ENCODE data around the gene MAN1C1. TPM values are rescaled to one million over a fixed set of nuclear protein-coding genes. Genes with fewer than 3 reads are reported as not detected.

The MAN1C1 gene
- polyA plus RNA-seq, 1 of the 3 experiments (the other 2 are of a cell fraction): 0.20 TPM

DNA sequence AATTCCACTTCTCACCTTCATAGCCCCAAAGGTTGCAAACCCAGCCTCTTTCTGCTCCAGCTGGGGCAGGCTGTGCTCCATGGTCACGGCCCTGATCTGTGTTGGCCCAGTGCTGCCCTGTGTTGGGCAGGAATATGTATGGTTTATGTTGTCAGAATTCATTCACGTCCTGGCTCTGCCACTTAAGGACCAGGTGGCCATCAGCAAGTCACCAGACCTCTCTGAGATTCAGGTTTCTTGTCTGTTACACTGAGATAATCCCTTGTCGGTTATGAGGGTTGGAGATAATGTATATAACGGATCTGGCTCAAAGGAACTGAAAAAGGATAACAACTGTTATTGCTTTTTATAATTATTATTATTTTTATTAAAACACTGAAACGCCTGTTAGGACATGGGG, 144.3 kb downstream of the MAN1C1 start:
- Histone ChIP-seq H3K27ac (ENCODE audit: low read depth in 2 of 2, low read length in 1 of 2) (0 out of 4 replicates have a peak overlapping the region, but pooled peaks of 1 of the 2 experiments have one; percentile 3), H3K9ac (no peak overlapping the region), H3K36me3 (replicated peaks in 1 of 2; ENCODE audit: control insufficient read depth in 1 of 2, insufficient read depth in 2 of 2, low read length in 1 of 2) (no peaks in the 10 kb centered on the region), H2AFZ (ENCODE audit: low read depth) (no peak overlapping the region), H3K4me3 (ENCODE audit: low read depth in 2 of 2, low read length in 1 of 2) (no peak overlapping the region), H3K9me3 (no peaks in the 10 kb centered on the region), H3F3A (replicated peaks; ENCODE audit: insufficient read depth) (no peaks in the 10 kb centered on the region), H3K4me2 (no peak overlapping the region), H4K20me1 (ENCODE audit: insufficient read depth) (no peaks in the 10 kb centered on the region), H3K9me2 (no peaks in the 10 kb centered on the region), H3K79me2 (ENCODE audit: insufficient read depth) (no peaks in the 10 kb centered on the region), H3K4me1 (ENCODE audit: control insufficient read depth in 1 of 2, insufficient read depth in 2 of 2, low read depth in 1 of 2, low read length in 1 of 2) (peaks cover 0 to 32% of the 10 kb centered on the region in 2 experiments; a peak in 1 of 4 replicates), H3K27me3 (ENCODE audit: insufficient read depth) (no peaks in the 10 kb centered on the region; the same call in 1 of the 2 replicates)
- POLR2A ChIA-PET: no interaction called here
- CTCF ChIA-PET: no interaction called here
- no peak for DNase-seq
- WGBS (ENCODE audit: low lambda C conversion rate): 57% methylated on average over 5 of the region's 5 CpGs
- TF ChIP-seq, protein P1, sequence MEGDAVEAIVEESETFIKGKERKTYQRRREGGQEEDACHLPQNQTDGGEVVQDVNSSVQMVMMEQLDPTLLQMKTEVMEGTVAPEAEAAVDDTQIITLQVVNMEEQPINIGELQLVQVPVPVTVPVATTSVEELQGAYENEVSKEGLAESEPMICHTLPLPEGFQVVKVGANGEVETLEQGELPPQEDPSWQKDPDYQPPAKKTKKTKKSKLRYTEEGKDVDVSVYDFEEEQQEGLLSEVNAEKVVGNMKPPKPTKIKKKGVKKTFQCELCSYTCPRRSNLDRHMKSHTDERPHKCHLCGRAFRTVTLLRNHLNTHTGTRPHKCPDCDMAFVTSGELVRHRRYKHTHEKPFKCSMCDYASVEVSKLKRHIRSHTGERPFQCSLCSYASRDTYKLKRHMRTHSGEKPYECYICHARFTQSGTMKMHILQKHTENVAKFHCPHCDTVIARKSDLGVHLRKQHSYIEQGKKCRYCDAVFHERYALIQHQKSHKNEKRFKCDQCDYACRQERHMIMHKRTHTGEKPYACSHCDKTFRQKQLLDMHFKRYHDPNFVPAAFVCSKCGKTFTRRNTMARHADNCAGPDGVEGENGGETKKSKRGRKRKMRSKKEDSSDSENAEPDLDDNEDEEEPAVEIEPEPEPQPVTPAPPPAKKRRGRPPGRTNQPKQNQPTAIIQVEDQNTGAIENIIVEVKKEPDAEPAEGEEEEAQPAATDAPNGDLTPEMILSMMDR (IDR thresholded peaks at IDR 0.05): no peak
- no peak for TF ChIP-seq TCF12 (IDR thresholded peaks at IDR 0.05)
- no peak for TF ChIP-seq JUND (IDR thresholded peaks at IDR 0.05)
- no peak for TF ChIP-seq EZH2phosphoT487 (IDR thresholded peaks at IDR 0.05; ENCODE audit: borderline replicate concordance, low read depth)
- TF ChIP-seq RFX5 (IDR thresholded peaks at IDR 0.05; ENCODE audit: low read length): no peak
- no peak for TF ChIP-seq NFIC (IDR thresholded peaks at IDR 0.05; ENCODE audit: borderline replicate concordance)
- TF ChIP-seq MEF2A (IDR thresholded peaks at IDR 0.05; ENCODE audit: borderline replicate concordance, low read depth): no peak
- no peak for TF ChIP-seq MXI1 (IDR thresholded peaks at IDR 0.05; ENCODE audit: low read depth, low read length)
- no peak for TF ChIP-seq YY1 (IDR thresholded peaks at IDR 0.05; ENCODE audit: low read depth)
- TF ChIP-seq GATA2 (CRISPR knock-in tag; IDR thresholded peaks at IDR 0.05): no peak
- TF ChIP-seq CHD2 (IDR thresholded peaks at IDR 0.05; ENCODE audit: low read length, partially characterized antibody): no peak

DNA sequence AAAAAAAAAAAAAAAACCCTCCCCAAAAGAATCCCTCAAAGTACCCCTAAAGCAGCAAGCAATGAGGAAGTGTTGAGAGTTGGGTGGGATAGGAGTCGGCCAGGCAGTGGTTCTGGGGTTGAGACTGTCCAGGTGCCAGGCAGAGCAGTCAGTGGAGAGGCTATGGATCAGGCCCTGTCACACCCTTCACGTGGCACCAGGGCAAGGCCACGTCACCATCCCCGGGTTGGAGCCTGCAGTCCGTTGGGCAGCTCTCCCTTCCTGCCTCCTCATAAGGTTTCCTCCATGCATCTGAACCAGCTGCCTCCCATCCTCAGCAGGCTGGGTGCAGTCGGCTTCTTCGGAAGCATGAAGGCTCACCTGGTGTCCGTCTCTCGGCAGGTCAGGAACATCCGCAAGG, 146.9 kb downstream of the MAN1C1 start:
- DNase-seq: no peak
- TF ChIP-seq FOXJ3 (CRISPR knock-in tag; IDR thresholded peaks at IDR 0.05) (no peak), TCF12 (IDR thresholded peaks at IDR 0.05) (no peak), SIN3A (IDR thresholded peaks at IDR 0.05; ENCODE audit: borderline replicate concordance, low read depth, low read length) (no peak), EZH2phosphoT487 (IDR thresholded peaks at IDR 0.05; ENCODE audit: borderline replicate concordance, low read depth) (no peak), RXRA (IDR thresholded peaks at IDR 0.05; ENCODE audit: borderline replicate concordance, low read depth) (no peak), POLR2AphosphoS5 (IDR thresholded peaks at IDR 0.05; ENCODE audit: low read depth, low read length) (no peak), MEF2A (IDR thresholded peaks at IDR 0.05; ENCODE audit: borderline replicate concordance, low read depth) (no peak), CHD2 (IDR thresholded peaks at IDR 0.05; ENCODE audit: low read length, partially characterized antibody) (no peak), ELF1 (IDR thresholded peaks at IDR 0.05) (no peak), FOXM1 (IDR thresholded peaks at IDR 0.05; ENCODE audit: low read depth) (no peak), GATA2 (CRISPR knock-in tag; IDR thresholded peaks at IDR 0.05) (no peak), TEAD4 (IDR thresholded peaks at IDR 0.05; ENCODE audit: borderline replicate concordance, insufficient read depth) (no peak), GABPA (IDR thresholded peaks at IDR 0.05; ENCODE audit: low read depth) (no peak)
- TF ChIP-seq, protein P2, sequence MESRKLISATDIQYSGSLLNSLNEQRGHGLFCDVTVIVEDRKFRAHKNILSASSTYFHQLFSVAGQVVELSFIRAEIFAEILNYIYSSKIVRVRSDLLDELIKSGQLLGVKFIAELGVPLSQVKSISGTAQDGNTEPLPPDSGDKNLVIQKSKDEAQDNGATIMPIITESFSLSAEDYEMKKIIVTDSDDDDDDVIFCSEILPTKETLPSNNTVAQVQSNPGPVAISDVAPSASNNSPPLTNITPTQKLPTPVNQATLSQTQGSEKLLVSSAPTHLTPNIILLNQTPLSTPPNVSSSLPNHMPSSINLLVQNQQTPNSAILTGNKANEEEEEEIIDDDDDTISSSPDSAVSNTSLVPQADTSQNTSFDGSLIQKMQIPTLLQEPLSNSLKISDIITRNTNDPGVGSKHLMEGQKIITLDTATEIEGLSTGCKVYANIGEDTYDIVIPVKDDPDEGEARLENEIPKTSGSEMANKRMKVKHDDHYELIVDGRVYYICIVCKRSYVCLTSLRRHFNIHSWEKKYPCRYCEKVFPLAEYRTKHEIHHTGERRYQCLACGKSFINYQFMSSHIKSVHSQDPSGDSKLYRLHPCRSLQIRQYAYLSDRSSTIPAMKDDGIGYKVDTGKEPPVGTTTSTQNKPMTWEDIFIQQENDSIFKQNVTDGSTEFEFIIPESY (IDR thresholded peaks at IDR 0.05; ENCODE audit: borderline replicate concordance, low read depth): no peak
- TF ChIP-seq, protein P3, sequence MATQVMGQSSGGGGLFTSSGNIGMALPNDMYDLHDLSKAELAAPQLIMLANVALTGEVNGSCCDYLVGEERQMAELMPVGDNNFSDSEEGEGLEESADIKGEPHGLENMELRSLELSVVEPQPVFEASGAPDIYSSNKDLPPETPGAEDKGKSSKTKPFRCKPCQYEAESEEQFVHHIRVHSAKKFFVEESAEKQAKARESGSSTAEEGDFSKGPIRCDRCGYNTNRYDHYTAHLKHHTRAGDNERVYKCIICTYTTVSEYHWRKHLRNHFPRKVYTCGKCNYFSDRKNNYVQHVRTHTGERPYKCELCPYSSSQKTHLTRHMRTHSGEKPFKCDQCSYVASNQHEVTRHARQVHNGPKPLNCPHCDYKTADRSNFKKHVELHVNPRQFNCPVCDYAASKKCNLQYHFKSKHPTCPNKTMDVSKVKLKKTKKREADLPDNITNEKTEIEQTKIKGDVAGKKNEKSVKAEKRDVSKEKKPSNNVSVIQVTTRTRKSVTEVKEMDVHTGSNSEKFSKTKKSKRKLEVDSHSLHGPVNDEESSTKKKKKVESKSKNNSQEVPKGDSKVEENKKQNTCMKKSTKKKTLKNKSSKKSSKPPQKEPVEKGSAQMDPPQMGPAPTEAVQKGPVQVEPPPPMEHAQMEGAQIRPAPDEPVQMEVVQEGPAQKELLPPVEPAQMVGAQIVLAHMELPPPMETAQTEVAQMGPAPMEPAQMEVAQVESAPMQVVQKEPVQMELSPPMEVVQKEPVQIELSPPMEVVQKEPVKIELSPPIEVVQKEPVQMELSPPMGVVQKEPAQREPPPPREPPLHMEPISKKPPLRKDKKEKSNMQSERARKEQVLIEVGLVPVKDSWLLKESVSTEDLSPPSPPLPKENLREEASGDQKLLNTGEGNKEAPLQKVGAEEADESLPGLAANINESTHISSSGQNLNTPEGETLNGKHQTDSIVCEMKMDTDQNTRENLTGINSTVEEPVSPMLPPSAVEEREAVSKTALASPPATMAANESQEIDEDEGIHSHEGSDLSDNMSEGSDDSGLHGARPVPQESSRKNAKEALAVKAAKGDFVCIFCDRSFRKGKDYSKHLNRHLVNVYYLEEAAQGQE (IDR thresholded peaks at IDR 0.05; ENCODE audit: low read depth, low read length): no peak

More for the DNA sequence above, 146.9 kb downstream of the MAN1C1 start:
- H3K9me2 ChIP-seq: no peaks in the 10 kb centered on the region
- no peaks in the 10 kb centered on the region; the same call in 1 of the 2 replicates for H3K27me3 ChIP-seq (ENCODE audit: insufficient read depth)
- POLR2A ChIA-PET: no interaction called here
- H3K36me3 ChIP-seq (replicated peaks in 1 of 2; ENCODE audit: control insufficient read depth in 1 of 2, insufficient read depth in 2 of 2, low read length in 1 of 2): no peaks in the 10 kb centered on the region
- CTCF ChIA-PET: no interaction called here
- no peak overlapping the region for H3K4me3 ChIP-seq (ENCODE audit: low read depth in 2 of 2, low read length in 1 of 2)
- no peaks in the 10 kb centered on the region for H4K20me1 ChIP-seq (ENCODE audit: insufficient read depth)
- no peaks in the 10 kb centered on the region for H3K79me2 ChIP-seq (ENCODE audit: insufficient read depth)
- WGBS (ENCODE audit: low lambda C conversion rate): 96% methylated on average over 6 of the region's 10 CpGs
- no peak overlapping the region for H3K4me2 ChIP-seq
- H3K27ac ChIP-seq (ENCODE audit: low read depth in 2 of 2, low read length in 1 of 2): no peak overlapping the region
- H2AFZ ChIP-seq (ENCODE audit: low read depth): no peak overlapping the region
- no peaks in the 10 kb centered on the region for H3F3A ChIP-seq (replicated peaks; ENCODE audit: insufficient read depth)
- H3K4me1 ChIP-seq (ENCODE audit: control insufficient read depth in 1 of 2, insufficient read depth in 2 of 2, low read depth in 1 of 2, low read length in 1 of 2): peaks cover 0 to 40% of the 10 kb centered on the region in 2 experiments; a peak in 1 of 4 replicates
- H3K9me3 ChIP-seq: no peaks in the 10 kb centered on the region
- H3K9ac ChIP-seq: no peak overlapping the region
